GM18858 (cell line): ENCODE results near the gene TRAPPC1.

Experiments
- ATAC-seq: cut with Tn5 transposase; IDR thresholded peaks from one replicate; pipeline ENCODE4 v1.9.1; 2021; ENCODE audit not compliant: unreplicated experiment

The TRAPPC1 gene

DNA sequence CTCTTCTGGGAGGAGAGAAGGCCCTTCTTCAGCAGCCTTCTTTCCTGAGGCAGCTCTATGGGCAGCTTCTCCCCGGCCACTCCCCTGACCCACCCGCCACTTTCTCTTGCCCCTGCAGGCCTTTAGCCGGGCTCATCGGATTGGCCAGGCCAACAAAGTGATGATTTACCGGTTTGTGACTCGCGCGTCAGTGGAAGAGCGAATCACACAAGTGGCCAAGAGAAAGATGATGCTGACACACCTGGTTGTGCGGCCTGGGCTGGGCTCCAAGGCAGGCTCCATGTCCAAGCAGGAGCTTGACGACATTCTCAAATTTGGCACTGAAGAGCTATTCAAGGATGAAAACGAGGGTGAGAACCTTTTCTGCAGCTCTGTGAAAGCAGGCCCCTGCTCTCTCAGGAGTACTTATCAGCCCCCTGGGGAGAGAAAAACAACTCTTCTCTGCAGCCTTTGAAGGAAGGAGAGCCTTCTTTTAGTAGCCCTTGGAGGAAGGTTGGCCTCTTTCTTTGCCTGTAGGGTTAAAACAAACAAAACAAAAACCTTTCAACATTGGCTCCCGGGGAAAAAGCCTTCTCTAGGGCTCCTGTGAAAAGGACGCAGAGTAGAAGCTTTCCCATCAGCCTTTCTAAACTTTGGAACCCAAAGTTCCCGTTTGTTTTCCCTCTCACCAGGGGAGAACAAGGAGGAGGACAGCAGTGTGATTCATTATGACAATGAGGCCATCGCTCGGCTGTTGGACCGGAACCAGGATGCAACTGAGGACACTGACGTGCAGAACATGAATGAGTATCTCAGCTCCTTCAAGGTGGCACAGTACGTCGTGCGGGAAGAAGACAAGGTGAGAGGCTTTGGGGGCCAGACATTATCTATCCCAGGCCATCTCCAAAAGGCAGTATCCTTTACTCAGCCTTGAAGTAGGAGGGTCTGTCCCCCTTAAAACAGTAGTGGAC is 28.3 kb downstream of the TRAPPC1 start:
- no peak for ATAC-seq

DNA sequence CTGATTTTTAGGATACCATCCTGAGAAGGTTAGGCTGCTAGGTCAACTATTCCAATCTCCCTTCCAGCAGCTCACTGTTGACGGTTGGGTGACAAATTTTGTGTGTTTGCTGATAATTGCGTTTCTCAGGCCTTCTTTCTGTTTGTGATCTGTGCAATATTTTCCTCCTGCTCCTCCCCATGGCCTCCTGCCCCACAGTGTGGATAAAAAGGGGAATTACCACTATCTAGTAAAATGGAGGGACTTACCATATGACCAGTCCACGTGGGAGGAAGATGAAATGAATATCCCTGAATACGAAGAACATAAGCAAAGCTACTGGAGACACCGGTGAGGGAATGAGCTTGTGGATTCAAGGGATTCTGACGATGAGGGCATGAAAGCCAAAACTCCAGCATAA is 34.0 kb downstream of the TRAPPC1 start:
- no peak for ATAC-seq

DNA sequence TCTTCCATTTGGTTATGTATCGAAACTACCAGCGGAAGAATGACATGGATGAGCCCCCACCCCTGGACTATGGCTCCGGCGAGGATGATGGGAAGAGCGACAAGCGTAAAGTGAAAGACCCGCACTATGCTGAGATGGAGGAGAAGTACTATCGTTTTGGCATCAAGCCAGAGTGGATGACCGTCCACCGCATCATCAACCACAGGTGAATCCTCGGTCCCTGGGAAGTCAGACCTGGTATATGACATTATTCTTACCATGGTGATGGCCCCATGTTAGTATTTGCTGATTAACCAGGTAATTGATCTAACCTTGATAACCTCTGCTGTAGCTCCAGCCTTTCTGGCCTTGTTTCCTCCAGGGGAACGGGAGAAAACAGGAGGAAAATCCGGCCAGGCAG is 34.7 kb downstream of the TRAPPC1 start:
- ATAC-seq: no peak

DNA sequence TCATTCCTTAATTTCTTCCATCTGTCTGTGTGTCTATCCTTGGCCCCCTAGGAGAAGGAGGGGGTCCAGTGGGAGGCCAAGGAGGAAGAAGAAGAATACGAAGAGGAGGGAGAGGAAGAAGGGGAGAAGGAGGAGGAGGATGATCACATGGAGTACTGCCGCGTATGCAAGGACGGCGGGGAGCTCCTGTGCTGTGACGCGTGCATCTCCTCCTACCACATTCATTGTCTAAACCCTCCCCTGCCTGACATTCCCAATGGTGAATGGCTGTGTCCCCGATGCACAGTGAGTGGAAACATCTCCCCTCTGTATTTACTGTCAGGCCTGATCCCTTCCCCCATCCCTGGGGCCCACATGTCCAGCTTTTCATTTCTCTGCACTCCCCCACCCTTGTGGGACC is 36.9 kb downstream of the TRAPPC1 start:
- no peak for ATAC-seq

DNA sequence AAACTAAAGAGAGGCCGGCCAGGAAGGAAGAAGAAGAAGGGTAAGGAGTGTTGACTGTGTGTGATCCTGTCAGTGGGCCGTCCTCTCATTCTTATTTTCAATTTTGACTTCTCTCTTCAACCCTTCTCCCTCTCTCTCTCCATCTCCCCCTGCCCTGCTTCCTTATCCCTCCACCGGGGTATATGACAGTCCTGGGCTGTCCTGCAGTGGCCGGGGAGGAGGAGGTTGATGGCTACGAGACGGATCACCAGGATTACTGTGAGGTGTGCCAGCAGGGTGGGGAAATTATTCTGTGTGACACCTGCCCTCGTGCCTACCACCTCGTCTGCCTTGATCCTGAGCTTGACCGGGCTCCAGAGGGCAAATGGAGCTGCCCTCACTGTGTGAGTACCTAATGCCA is 37.5 kb downstream of the TRAPPC1 start:
- ATAC-seq: no peak

DNA sequence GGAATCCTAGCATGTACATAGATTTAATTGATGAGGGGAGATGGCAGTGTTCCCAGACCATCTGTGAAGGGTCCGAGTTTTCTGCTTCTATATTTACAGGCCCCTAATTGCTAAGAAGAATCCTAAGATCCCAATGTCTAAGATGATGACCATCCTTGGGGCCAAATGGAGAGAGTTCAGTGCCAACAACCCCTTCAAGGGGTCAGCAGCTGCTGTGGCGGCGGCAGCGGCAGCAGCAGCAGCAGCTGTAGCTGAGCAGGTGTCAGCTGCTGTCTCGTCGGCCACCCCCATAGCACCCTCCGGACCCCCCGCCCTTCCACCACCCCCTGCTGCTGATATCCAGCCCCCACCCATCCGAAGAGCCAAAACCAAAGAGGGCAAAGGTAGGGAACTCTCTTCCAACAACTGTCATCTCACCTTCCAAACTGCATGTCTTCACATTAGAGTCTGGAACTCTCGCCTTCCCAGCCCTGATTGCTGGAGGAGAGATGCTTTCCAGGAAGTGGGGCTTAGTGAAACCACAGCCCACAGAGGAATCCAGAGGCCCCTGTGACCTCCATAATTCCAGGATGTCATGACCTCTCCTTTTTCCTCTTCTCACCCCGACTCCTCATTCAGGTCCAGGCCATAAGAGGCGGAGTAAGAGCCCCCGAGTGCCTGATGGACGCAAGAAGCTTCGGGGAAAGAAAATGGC is 38.4 kb downstream of the TRAPPC1 start:
- ATAC-seq: no peak

DNA sequence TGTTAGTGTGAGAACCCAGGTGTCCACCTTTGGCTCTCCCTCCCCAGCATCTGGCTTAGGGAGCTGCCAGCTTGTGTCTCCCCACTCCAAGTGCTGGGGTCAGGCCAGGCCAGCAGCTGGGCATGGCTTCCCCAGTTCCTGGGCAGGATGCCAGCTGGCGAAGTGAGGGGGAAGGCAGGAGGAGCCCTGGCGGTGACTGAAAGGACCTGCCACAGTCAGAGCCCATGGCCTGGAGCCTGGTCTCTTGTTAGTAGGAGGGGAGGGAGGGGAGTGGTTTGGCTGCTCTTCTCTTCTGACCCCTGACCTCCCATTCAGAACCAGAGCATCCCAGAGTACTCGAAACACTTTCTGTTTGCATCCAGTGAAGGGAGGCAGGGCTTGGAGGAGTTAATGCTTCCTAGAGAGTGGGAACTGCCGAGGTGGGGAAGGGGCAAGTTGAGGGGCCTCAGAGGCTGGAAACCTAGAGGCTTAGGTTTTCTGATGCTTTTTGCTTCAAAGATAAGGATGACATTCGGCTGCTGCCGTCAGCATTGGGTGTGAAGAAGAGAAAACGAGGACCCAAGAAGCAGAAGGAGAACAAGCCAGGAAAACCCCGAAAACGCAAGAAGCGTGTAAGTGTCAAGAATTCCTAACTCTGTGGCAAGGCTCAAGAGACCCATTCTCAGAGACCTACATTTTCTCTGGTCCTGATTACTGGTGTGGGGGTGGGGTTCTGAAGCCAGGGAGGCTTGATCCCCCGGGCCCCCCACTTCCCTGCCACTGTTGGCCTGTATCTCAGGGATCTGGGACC is 42.4 kb downstream of the TRAPPC1 start:
- ATAC-seq: no peak

DNA sequence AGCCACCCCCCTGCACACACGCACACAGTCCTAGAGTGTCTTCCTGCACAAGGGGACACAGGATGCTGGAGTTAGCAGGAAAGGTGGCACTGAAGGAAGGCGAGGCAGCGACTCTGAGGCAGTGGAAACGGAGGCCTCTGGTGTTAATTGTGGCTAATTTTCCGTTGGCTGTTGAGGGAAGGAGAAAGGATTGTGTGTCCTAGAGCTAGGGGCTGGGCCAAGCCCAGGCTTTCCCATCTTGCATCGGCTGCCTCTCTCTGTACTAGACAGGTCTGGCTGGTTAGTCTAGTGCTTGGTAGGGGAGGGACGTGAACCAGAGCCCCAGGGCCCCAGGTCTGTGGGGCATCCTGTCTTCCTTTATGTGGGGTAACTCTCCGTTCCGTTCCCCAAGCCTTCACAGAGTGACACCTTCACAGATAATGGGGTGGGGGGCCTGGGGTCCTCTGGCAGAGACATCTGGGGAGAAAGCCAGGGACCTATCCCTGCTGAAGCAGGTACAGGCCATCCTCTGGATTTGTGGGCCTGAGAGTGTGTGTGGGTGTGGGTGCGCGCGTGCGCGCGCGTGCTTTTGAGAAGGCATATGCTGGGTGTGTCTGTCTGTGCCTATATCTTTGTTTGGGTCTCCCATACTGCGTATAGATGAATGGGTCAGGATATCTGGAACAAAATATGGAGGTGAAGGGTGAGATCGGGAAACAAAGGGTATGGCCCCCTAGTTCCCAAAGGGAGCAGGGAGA is 43.4 kb downstream of the TRAPPC1 start, which contains the start of gene CHD3:
Gene CHD3, plus strand, starts transcription at position 606 of the 737 bp plus-strand sequence. CDS start 212 bp downstream, outside the sequence.
- no peak for ATAC-seq

DNA sequence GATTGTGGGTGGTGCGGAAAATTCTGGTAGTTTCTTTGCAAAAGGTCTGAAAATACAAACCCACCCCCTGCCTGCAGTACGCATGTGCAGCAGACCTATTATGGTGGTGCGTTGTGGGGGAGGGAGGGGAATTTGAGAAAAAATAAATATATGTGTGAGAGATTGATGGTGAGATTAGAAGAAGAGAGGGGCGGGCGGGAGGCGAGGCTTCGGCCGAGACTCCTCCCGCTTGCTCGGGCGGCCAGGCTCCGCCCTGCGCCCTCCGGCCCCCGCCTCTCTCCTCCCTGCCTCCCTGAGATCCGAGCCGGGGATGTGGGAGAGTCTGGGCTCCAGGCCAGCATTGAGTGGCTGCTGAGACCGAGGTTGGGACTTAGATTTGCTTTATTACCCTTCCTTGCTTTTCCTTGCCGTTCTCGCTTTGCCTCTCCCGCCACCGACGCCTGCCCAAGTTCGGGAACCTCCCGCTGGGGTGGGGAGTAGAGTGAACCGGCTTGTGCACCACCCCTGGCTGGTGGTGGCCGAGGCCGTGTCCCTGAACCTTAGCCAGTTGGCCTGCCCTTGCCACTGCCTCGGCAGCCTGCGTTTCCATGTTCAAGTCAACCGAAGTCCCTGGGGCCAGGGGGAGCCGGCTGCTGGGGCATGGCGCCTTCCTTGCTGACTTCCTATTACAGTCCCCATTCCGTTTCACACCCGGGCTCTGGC is 44.1 kb downstream of the TRAPPC1 start:
- no peak for ATAC-seq

DNA sequence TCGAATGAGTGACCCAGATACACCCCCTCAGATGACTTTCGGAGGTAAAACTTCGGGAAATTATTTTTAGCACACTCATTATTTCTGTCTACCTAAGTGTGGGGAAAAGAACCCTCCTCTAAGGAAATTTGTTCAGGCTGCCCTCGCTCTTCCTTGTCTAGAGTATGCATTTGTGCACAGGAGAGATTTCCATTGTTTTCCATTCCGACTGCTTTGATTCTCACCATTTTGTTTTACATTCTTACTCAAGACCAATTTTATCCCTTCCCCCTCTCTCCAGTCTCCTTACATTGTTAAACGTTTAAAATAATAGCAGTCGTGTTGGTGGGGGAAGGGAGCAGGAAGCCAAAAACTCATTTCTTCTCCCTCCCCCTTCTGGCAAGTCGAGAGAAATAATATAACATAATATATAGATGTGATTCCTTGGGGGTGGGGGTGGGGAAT is 44.7 kb downstream of the TRAPPC1 start:
- no peak for ATAC-seq

DNA sequence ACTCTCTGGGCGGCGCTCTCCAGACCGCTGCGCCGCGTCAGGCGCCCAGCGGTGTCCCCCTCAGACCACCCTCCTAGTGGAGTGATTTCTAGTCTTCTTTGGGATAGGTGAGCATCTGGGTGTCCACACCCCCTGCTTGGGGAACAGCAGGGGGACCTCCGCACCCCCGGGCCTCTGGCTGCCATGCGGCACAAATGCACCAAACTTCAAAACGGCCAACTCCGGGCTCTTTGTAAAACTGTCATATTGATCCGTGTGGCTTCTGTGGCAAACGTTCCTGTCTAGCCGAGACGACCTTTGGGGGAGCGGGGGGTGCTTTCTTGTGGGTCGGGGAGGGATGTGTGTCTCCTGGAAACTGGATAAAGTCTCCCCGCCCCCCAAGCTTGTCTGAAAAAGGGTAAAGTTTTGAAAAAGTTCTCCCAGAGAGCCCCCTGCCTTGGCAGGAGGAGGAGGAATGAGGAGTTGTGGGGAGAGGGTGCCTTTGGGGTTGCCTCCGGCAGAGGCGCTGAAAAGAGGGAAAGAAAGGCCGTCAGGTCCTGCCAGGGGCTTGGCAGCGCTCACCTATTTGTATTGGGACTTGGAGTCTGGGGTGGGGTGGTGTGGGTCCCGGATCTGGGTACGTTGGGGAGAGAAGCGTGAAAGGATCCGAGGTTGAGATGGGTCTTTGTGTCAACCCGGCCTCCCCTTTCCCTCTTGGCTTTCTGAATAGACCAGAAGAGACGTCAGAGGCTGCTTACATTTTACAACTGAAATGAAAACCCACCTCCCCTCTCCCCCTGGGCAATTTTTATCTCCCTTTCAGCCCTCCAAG is 45.3 kb downstream of the TRAPPC1 start:
- ATAC-seq: no peak

DNA sequence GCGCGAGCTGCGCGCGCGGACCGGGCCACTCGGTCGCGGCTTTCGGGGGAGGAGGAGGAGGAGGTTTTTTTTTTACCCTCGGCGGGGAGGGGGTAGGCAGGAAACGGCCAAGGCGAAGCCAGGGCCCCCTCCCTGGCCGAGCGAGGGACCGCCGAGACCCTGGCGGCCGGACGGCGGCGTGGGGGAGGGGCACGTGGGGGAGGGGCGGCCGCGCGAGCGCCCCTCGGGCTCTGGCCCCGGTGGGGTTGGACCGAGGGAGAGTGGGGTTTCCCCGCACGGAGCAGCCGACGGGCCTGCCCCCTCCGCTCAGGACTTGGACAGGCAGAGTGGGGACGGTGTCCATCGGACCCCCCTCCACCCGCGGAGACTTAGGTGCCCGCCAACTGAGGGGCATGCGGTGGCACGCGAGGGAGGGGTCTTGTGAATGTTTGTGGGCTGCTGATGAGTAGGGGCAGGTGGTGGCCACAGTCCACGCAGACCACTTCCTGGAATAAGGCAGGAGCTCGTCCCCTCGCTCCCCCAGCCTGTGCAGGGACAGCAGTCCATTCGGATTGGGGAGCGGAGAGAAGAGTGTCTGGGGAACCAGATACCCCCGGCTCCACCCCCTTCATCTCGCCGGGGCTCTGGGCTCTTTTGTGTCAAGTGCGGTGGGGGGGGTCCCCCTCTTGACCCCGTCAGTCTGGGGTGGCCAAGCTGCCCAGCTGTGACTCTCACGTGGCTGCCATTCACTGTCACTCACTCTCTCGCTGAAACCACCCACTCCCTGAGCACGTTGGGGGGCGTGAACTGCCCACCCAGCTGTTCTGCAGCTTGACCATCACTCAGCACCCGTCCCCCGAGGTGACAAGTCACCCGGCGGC is 46.1 kb downstream of the TRAPPC1 start:
- ATAC-seq: no peak

DNA sequence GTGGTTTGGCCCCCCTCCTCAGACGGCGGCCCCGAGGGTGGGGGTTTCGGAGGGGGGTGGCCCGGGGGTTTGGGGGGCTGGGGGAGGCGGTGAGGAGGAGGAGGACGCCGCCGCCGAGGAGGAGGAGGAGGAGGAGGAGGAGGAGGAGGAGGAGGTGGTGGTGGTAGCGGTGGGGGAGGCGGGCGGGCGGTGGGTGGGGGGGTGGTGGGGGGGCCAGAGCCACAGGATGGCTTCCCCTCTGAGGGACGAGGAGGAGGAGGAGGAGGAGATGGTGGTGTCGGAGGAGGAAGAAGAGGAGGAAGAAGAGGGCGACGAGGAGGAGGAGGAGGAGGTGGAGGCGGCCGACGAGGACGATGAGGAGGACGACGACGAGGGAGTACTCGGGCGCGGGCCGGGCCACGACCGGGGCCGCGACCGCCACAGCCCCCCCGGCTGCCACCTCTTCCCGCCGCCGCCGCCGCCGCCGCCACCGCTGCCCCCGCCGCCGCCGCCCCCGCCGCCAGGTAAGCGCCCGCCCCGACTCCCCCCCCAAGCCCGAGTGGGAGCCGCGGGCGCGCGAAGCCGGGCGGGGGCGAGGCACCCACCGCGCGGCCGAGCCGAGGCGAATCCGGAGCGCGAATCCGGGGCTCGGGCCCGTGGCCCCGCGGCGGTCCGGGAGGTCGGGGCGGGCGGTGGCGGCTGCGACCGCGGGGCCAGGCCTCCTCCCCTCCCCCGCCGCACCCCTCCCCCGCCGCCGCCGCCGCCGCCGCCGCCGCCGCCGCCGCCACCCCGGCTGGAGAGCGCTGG is 47.0 kb downstream of the TRAPPC1 start:
- no peak for ATAC-seq

DNA sequence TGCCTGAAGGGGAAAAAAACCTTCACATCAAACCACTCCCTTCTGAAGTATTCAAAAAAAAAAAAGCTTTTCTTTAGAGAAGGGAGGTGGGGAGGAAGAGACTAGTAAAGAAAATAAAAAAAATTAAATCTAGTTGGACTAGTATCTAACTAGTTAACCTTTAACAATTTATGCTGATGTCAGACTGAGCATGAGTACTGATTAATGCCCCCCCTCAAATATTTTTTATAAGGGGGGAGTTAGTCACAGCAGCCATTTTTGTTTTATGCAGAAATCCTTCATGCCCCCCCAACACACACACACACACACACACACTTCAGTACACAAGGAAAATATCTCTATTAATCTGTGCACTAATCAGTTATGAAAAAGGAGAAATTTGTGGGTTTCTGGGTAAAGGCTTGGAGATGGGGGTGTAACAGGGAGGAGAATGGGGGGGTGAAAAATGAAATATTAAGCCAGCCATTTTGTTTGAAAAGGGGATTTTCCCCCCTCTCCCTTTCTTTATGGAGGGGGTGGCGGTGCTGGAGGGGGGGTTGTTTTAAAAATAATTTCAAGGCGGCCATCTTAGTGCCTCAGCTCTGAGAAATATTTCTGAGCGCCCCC is 47.9 kb downstream of the TRAPPC1 start:
- ATAC-seq: no peak

DNA sequence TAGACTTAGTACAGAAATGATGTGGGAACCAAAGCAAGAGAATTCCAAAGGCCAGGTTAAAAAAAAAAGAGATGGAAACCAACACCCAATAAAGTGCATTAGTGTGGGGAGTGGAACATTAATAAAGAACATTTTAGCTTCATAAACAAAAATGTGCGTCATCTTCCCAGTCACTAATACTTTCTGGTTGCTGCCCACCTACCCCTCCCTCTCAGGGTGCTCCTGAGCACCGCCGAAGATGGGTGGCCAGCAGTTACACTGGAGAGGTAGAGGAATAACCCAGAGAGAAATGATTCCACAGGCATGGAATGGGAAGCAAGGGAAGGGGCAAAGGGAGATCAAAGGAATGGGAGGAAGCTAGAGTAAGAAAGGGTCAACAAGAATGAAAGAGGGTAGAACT is 49.1 kb downstream of the TRAPPC1 start:
- no peak for ATAC-seq

DNA sequence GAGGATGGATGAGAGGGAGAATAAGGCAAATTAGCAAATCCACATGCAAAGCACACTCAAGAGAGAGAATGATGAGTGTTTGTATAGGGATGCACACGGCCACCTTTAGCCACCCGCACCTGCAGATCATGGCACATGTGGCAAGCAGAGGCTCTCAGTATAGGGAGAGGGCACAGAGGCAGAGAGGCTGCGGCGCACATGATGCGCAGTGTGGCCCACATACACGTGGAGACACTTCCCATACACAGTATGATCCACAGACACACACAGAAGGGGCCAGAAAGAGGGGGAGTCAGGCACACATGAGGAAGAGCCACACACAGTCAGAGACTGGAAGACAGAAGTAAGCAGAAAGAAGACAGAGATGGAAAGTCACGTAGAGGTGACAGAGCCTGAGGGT is 49.7 kb downstream of the TRAPPC1 start:
- no peak for ATAC-seq
